Measurements from ENCODE around the gene SPNS2.

DNA sequence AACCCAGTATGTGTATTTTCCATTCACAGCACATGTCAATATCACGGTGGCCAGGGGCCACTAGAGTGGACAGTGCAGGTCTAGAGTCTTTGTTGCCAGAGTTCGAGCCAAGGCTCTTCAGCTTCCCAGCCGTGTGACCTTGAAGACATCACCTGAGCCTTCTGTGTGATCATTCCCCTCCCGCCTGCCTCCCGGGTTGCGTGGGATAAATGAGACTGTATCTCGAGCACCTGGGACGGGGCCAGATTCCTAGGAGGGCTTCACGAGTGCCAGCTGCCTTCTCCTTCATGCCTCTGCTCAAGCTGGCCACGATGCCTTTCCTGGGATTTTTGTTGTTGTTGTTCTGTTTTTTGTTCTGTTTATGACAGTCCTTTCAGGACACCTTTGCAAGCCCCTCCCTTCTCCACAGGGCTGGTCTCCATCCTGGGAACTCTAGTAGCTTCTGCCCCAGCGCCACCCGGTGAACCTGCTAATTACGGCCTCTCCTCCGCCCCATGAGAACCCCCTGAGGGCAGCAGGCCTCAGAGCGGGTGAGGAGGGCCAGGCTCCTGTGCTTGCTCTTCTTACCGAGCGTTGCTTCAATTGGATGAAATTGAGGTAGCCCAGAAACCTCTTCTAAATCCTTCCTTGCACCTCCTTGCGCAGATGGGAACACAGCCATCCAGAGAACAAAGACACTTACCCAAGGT is 3.9 kb downstream of the SPNS2 start:
- TF ChIP-seq, protein P1, sequence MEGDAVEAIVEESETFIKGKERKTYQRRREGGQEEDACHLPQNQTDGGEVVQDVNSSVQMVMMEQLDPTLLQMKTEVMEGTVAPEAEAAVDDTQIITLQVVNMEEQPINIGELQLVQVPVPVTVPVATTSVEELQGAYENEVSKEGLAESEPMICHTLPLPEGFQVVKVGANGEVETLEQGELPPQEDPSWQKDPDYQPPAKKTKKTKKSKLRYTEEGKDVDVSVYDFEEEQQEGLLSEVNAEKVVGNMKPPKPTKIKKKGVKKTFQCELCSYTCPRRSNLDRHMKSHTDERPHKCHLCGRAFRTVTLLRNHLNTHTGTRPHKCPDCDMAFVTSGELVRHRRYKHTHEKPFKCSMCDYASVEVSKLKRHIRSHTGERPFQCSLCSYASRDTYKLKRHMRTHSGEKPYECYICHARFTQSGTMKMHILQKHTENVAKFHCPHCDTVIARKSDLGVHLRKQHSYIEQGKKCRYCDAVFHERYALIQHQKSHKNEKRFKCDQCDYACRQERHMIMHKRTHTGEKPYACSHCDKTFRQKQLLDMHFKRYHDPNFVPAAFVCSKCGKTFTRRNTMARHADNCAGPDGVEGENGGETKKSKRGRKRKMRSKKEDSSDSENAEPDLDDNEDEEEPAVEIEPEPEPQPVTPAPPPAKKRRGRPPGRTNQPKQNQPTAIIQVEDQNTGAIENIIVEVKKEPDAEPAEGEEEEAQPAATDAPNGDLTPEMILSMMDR (conservative IDR thresholded peaks at IDR 0.05 in 1 of 2, IDR thresholded peaks at IDR 0.05 in 1 of 2; ENCODE audit: extremely low read depth in 1 of 2, insufficient read depth in 1 of 2, low read depth in 1 of 2, low read length in 2 of 2) = no peak
- no peak for TF ChIP-seq EZH2 (IDR thresholded peaks at IDR 0.05; ENCODE audit: borderline replicate concordance, low read length)

Measured in mammary epithelial cell (primary cell).